ENCODE results near the gene DMD. TPM values are rescaled to one million over a fixed set of nuclear protein-coding genes. Genes with fewer than 3 reads are reported as not detected.

The DMD gene
- total RNA-seq, 1 donor from 2014 or later: 22.2 TPM

DNA sequence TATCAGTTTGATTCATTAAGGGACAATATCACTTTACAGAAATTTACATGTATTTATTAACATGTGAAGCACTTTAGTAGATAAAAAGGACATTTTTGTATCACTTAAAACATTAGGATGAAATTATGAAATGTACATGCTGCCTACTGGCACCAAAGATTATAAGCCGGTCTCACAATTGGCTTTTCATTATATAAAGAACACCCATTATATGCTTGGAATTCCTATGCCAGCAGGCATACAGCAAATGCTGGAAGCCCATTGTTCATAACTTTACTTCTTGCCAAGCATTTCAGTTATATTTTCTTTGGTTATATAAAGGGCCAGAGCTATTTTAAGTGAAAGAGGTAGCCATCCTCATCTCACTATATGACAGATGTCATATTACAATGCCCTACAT is 145.9 kb downstream of the DMD start:
- Mint-ChIP-seq H3K27ac (ENCODE audit: unreplicated experiment) (no peak overlapping the region), H3K9me3 (ENCODE audit: unreplicated experiment) (no peaks in the 10 kb centered on the region), H3K27me3 (ENCODE audit: low read depth, unreplicated experiment) (no peaks in the 10 kb centered on the region), H3K36me3 (ENCODE audit: low read depth, unreplicated experiment) (no peaks in the 10 kb centered on the region), H3K4me3 (ENCODE audit: unreplicated experiment) (no peak overlapping the region), H3K4me1 (ENCODE audit: low read depth, unreplicated experiment) (no peaks in the 10 kb centered on the region)
- Histone ChIP-seq H3K4me1 (ENCODE audit: insufficient read depth, low read length) (no peaks in the 10 kb centered on the region), H3K79me2 (ENCODE audit: insufficient read depth, low read length) (no peaks in the 10 kb centered on the region), H3K36me3 (ENCODE audit: insufficient read depth, low read length) (no peaks in the 10 kb centered on the region), H4K20me1 (ENCODE audit: insufficient read depth, low read length) (no peaks in the 10 kb centered on the region), H3K9me3 (ENCODE audit: insufficient read depth, low read depth, low read length) (no peaks in the 10 kb centered on the region), H2AFZ (ENCODE audit: low read depth, low read length) (no peak overlapping the region), H3K9ac (ENCODE audit: low read length) (no peak overlapping the region), H3K27ac (ENCODE audit: low read depth, low read length) (no peak overlapping the region), H3K4me3 (ENCODE audit: insufficient read depth, low read depth, low read length) (no peak overlapping the region), H3K4me2 (ENCODE audit: low read length) (no peak overlapping the region), H3K27me3 (ENCODE audit: insufficient read depth, low read length) (no peaks in the 10 kb centered on the region)
- TF ChIP-seq, protein P1, sequence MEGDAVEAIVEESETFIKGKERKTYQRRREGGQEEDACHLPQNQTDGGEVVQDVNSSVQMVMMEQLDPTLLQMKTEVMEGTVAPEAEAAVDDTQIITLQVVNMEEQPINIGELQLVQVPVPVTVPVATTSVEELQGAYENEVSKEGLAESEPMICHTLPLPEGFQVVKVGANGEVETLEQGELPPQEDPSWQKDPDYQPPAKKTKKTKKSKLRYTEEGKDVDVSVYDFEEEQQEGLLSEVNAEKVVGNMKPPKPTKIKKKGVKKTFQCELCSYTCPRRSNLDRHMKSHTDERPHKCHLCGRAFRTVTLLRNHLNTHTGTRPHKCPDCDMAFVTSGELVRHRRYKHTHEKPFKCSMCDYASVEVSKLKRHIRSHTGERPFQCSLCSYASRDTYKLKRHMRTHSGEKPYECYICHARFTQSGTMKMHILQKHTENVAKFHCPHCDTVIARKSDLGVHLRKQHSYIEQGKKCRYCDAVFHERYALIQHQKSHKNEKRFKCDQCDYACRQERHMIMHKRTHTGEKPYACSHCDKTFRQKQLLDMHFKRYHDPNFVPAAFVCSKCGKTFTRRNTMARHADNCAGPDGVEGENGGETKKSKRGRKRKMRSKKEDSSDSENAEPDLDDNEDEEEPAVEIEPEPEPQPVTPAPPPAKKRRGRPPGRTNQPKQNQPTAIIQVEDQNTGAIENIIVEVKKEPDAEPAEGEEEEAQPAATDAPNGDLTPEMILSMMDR (IDR thresholded peaks at IDR 0.05; ENCODE audit: insufficient read depth, low read depth, low read length): no peak
- TF ChIP-seq EZH2 (IDR thresholded peaks at IDR 0.05; ENCODE audit: insufficient read depth, low read length): no peak
- peak; percentile 56 for FAIRE-seq
- DNase-seq (ENCODE audit: low read depth): no peak

- H3K36me3 Mint-ChIP-seq (ENCODE audit: low read depth, unreplicated experiment): no peaks in the 10 kb centered on the region
- DNase-seq (ENCODE audit: low read depth) (no peak), FAIRE-seq (peak; percentile 86)
- Histone ChIP-seq H2AFZ (ENCODE audit: low read depth, low read length) (no peak overlapping the region), H3K27ac (ENCODE audit: low read depth, low read length) (no peak overlapping the region), H3K79me2 (ENCODE audit: insufficient read depth, low read length) (no peaks in the 10 kb centered on the region), H4K20me1 (ENCODE audit: insufficient read depth, low read length) (no peaks in the 10 kb centered on the region), H3K4me2 (ENCODE audit: low read length) (no peak overlapping the region), H3K4me3 (ENCODE audit: insufficient read depth, low read depth, low read length) (no peak overlapping the region), H3K36me3 (ENCODE audit: insufficient read depth, low read length) (no peaks in the 10 kb centered on the region), H3K9me3 (ENCODE audit: insufficient read depth, low read depth, low read length) (no peaks in the 10 kb centered on the region), H3K9ac (ENCODE audit: low read length) (no peak overlapping the region), H3K4me1 (ENCODE audit: insufficient read depth, low read length) (no peaks in the 10 kb centered on the region), H3K27me3 (ENCODE audit: insufficient read depth, low read length) (no peaks in the 10 kb centered on the region)
- TF ChIP-seq, protein P1 (IDR thresholded peaks at IDR 0.05; ENCODE audit: insufficient read depth, low read depth, low read length): no peak
- no peak overlapping the region for H3K4me3 Mint-ChIP-seq (ENCODE audit: unreplicated experiment)
- no peaks in the 10 kb centered on the region for H3K9me3 Mint-ChIP-seq (ENCODE audit: unreplicated experiment)
- H3K27me3 Mint-ChIP-seq (ENCODE audit: low read depth, unreplicated experiment): no peaks in the 10 kb centered on the region
- no peak overlapping the region for H3K27ac Mint-ChIP-seq (ENCODE audit: unreplicated experiment)
- H3K4me1 Mint-ChIP-seq (ENCODE audit: low read depth, unreplicated experiment): no peaks in the 10 kb centered on the region
These were observed 149.3 kb downstream of the DMD start for GRCh38 chrX:33062041-33062440.

- H3K9me3 Mint-ChIP-seq (ENCODE audit: unreplicated experiment): no peaks in the 10 kb centered on the region
- Histone ChIP-seq H2AFZ (ENCODE audit: low read depth, low read length) (no peak overlapping the region), H3K4me3 (ENCODE audit: insufficient read depth, low read depth, low read length) (no peak overlapping the region), H3K36me3 (ENCODE audit: insufficient read depth, low read length) (no peaks in the 10 kb centered on the region), H3K4me1 (ENCODE audit: insufficient read depth, low read length) (no peaks in the 10 kb centered on the region), H3K9ac (ENCODE audit: low read length) (no peak overlapping the region), H3K79me2 (ENCODE audit: insufficient read depth, low read length) (no peaks in the 10 kb centered on the region), H3K9me3 (ENCODE audit: insufficient read depth, low read depth, low read length) (no peaks in the 10 kb centered on the region), H3K27me3 (ENCODE audit: insufficient read depth, low read length) (no peaks in the 10 kb centered on the region), H3K27ac (ENCODE audit: low read depth, low read length) (no peak overlapping the region), H4K20me1 (ENCODE audit: insufficient read depth, low read length) (no peaks in the 10 kb centered on the region), H3K4me2 (ENCODE audit: low read length) (no peak overlapping the region)
- FAIRE-seq: no peak
- DNase-seq (ENCODE audit: low read depth): no peak
- no peaks in the 10 kb centered on the region for H3K36me3 Mint-ChIP-seq (ENCODE audit: low read depth, unreplicated experiment)
- H3K4me1 Mint-ChIP-seq (ENCODE audit: low read depth, unreplicated experiment): no peaks in the 10 kb centered on the region
- no peak overlapping the region for H3K4me3 Mint-ChIP-seq (ENCODE audit: unreplicated experiment)
- H3K27ac Mint-ChIP-seq (ENCODE audit: unreplicated experiment): no peak overlapping the region
- H3K27me3 Mint-ChIP-seq (ENCODE audit: low read depth, unreplicated experiment): no peaks in the 10 kb centered on the region
- no peak for TF ChIP-seq EZH2 (IDR thresholded peaks at IDR 0.05; ENCODE audit: insufficient read depth, low read length)
- TF ChIP-seq, protein P1 (IDR thresholded peaks at IDR 0.05; ENCODE audit: insufficient read depth, low read depth, low read length): no peak
These were observed 158.3 kb downstream of the DMD start for GRCh38 chrX:33053001-33053400.

Measured in astrocyte (in vitro differentiated cells and primary cell).